Right hindlimb (tissue), 1 donor: ENCODE measurements around the gene KIFAP3.
"Not testable (repeated sequence)": the region's sequence is repeated elsewhere in the genome, so short reads cannot be mapped to it uniquely, and the experiment has no call there.

Experiments used
- DNase-seq: peaks from one replicate; pipeline ENCODE4 v3.0.0-alpha.2; 2018

Gene KIFAP3

DNA sequence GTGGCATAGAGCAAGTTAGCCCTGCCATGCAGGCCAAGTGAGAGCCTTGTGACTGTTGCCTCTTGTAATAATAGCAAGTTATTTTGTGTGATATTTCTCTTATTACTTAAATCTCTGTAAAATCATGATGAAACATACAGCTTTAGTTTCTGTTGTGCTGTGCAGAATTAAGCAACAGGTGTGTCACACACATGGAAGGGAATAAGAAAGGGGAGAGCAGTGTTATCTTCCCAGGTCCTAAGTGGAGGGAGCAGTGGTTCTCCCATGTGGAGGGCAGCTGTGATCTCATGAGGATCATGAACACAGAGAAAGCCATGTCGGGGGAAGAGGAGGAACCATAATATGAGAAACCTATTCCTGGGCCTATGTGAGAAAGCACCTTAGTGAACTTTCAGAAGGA, 155.6 kb downstream of the KIFAP3 start:
- no peak for DNase-seq

DNA sequence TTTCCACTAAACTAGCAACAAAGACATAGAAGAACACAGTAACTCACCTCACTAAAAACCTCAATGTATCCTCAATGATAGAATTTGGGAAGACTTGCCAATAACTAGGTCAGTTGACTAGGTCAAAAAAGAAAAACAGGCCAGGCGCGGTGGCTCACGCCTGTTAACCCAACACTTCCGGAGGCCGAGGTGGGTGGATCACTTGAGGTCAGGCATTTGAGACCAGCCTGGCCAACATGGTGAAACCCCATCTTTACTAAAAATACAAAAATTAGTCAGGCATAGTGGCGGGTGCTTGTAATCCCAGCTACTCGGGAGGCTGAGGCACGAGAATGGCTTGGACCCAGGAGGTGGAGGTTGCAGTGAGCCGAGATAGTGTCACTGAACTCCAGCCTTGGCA, 156.3 kb downstream of the KIFAP3 start:
- DNase-seq: not testable (repeated sequence)

DNA sequence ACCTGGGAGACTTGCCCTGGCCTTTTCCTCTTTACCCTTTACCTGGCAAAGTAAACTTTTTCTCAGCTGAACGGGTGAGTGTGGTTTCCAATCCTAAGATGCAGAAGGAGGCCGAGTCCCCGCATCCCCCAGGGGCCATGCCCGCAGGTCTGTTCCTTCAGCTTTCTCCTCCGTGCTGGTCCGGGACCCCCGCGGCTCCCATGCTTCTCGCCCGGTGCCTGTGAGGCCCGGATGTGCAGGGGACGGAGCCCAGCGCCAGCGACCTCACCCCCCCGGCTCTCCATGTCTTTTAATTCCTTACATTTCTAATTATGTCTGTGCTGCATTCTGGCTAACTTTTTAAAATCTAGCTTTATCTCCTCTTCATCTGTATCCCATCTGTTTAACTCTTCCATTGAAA, 159.3 kb downstream of the KIFAP3 start:
- no peak for DNase-seq

DNA sequence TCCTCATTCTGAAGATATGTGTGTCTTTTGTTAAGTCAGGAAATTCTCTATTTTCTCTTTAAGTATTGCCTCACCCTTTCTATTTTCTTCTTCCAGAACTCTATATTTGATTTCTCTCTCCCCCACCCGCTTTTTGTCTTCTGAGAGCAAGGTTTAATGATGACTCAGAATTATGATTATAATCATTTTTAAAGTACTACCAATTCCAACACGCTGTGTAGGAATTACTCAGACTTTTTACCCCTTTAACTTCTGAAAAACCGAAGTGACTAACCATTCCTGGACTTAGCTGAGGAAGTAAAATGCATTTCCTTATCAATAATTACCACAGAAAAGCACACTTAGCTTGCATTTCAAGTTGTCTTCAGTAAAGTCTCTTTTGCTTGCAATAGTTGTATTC, 160.0 kb downstream of the KIFAP3 start:
- no peak for DNase-seq

DNA sequence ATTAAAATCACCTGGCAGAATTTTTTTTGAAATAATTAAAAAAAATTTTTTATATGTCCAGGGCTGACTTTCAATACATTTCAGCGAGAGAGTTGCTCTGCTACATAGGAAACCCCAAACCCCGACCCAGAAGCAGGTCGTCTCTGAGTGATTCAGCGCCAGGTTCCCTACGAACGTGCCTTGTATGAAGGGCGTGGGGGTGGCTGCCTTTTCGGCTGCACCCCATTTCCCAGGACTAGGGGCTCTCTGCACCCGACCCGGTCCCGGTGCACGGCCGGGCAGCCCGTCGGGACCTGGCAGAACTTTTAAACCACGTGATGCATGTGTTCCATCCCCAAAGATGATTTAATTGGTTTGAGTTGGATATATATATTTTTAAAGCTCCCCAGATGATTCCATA, 165.0 kb downstream of the KIFAP3 start:
- DNase-seq: no peak

DNA sequence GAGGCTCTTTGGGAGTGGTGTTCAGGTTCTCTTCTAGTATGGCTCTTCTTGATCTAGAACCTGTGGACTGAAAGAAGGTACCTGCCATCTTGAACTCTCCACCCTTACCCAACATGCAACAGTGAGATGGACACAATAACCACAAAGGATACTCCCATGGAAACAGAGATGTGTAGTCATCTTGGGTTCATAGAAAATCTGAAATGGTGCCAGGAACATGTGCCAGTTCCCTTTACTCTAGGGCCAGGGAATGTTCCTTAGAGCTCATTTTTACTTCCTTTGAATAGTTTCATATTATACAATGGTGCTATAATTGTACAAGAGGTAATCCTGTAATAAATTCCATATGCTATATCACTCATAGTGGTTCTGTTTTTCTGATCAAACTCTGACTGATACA, 167.6 kb downstream of the KIFAP3 start:
- DNase-seq: no peak

DNA sequence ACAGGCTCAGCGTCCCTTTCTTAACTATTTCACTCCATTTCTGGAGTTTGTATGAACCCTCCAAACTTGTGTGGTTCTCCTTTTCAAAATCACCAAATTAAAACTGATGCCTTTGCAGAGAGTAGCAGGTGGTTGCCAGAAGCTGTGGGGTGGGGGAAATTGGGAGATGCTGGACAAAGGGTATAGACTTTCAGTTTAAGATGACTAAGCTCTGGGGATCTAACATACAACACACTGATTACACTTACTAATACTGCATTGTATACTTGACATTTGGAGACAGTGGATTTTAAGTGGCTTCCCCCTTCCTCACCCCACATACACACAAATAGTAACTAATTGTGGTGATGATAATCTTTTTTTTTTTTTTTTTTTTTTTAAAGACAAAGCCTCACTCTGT, 169.7 kb downstream of the KIFAP3 start:
- DNase-seq: no peak

DNA sequence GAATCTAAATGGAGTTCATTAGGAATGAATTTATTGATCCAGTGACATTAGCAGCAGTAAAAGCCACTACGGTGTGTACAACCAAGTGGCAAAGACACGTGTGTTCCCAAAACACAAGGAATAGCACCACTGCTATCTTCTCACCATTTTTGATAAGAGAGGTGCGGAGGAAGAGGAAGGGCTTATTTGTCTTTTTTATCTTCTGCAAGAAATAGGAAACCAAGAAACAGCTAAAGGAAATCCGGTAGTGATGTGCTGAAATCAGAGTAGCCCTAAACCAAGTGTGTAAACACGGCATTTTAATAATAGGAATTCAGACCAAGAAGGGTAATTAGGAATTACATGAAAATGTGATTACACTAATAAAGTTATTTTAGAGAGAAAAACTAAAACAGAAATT, 171.7 kb downstream of the KIFAP3 start:
- no peak for DNase-seq

DNA sequence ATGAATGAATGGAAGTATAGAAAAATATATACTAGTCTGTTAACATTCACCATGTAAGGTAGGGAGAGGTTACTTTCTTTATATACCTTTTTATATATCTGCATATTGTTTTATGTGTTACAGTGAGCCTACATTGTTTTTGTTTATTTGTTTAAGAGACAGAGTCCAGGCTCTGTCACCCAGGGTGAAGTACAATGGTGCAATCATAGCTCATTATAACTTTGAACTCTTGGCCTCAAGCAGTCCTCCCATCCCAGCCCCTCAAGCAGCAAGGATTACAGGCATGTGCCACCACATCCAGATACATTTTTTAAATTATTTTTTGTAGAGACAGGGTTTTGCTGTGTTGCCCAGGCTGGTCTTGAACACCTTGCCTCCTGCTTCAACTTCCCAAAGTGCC, 173.4 kb downstream of the KIFAP3 start:
- no peak for DNase-seq

DNA sequence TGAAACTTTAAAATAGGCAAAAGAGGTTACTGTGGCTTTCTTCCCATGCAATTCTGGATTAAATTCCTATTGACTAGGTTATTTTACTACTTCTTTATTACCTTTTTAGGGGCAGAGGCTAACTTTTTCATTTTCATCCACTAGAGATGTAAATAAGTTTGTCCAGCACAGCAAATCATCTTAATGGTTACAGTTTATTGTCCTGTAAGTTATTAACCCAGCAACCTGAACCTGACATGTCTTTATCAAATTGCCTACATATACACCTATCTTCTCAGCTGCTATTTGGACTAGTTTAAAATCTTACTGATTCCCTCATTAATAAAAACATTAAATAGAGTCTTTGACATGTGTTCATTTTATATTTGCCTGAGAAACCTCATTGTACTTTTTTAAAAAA, 173.9 kb downstream of the KIFAP3 start:
- no peak for DNase-seq

DNA sequence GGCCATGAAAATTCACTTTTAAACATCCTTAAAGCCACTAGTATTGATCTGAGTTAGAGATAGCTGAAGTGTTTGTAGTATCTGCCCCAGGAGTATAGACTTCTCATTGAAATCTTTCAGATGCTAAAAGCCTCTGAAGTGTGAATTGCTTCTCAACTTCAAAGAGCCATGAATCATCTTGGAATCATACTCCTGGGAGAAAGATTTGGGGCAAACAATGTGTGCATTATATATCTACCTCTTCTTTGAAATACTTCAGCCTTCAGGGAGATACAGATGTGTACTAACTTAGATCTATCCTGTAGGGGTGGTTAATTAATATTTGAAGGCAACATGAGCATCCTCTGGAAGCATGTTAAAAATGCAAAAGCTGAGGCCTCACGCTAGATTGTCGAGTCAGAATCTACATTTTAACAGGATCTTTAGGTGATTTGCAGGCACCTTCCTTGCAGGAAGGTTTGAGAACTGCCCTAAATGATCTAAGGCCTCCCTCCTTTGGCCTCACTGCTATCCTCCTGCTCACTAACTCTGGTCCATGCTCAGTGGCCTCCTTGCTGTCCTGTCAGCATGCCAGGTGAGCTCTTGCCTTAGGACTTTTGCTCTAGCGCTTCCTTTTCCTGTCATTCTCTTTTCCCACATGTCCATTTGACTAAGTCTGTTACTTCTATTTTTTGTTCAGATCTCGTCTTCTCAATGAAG, 174.8 kb downstream of the KIFAP3 start:
- DNase-seq: no peak

DNA sequence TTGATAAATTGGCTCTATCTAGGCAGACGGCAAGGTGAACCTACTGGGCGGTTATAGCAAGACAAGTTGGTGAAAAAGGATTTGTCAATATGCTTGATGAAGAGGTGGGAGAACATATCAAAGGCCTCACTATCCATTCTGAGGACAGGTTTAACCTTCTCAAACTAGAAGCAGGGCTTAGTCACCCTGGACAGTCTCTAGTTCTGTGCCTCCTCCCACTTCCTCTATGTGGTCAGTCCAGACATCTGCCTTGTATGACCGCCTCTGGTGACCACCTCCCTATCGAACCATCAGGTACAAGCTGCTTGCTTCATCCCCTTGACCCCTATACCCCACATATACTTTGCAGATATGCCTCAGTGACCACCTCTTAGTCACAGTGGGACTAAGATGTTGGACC, 178.5 kb downstream of the KIFAP3 start:
- no peak for DNase-seq

DNA sequence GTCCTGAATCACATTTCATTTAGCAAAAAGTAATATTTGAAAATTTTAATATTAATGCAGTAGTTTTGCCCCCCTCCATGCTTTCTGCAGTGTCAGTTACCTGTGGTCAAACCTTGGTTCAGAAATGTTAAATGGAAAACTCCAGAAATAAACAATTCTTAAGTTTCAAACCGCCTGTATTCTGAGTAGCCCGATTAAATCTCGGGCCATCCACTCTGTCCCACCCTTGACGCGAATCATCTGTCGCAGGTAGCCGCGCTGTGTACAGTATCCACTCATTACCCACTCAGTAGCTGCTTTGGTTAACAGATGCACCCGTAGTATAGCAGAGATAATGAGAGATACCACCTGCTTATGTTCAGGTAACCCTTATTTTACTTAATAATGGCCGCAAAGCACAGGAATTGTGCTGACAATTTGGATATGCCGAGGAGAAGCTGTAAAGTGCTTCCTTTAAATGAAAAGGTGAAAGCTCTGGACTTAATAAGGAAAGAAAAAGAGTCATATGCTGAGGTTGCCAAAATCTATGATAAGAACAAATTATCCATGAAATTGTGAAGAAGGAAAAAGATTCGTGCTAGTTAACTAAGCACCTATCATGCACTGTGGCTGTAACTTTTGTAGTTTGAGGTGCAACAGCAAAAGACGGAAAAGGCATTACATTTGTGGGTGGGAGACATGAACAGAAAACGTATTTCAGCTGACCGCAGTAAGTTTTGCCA, 179.9 kb downstream of the KIFAP3 start:
- no peak for DNase-seq

DNA sequence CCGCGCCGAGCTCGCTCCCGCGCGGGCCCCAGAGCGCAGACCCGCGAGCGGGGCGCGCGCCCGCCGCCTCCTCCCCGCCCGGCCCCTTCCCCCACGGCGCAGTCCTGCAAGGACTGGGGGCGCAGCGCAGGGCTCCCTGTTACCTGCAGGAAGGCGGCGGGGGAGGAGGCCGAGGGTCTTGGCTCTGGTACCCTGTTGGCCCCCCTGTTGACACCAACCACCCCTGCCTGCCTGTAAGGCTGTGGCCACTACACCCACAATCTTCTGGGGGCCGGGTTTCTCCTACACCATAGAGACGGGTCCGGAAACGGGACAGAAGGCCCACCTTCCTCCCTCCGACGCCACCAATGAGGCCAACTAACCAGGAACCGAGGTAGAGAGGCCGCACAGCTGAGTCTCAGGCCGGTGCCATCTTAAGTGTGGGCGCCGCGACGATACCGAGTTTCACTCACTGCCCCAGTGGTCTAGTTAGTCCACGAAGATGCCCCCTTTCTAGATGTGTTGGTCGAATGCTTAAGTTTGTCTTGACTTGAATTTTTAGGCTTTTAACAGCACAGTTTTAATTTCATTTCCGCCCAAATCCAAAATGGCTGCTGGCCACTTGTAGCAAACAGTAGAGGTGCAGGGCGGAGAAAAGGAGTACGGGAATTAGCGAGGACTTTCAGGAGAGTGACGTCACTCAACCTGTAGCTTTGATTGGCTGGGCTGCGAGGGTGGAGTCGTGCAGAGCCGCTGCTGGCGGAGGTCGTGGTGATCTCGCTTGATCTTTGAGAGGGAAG, 180.7 kb downstream of the KIFAP3 start, which contains the start of gene SCYL3:
Gene SCYL3, minus strand, starts transcription at position 252 of the 779 bp plus-strand sequence. CDS start 5,056 bp downstream, outside the sequence.
- peak; percentile 97 for DNase-seq

DNA sequence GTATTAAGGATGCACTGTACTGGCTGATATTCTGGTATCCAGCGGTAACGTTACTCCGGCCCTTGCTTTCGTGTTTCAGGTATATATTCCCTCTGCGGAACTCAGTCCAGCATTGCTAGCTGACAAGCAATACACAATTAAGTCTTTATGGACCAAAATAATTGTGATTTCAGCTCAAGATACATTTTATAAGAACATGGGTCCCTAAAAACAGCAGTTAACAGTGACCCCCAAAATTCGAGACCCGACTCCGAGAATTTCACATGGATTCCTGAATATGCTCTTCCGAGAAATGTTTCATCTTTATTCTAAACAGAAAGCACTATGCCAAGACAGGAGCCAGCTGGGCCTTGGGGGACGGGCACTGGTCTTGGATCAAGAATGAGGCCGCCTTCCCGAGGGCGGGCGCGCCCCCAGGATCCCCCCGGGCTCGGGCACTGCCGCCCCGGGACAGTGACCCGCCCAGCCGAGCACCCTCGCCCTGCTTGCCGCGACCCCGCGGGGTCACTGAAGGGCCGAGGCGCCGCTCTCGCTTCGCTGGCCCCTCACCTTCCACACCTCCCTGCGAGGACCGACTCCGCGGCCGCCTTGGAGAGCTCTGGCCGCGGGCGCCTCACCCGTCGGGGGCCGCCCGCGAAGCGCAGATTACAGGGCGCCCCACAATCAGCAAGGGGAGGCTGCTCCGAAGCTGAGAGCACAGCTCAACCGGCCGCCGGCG, 181.4 kb downstream of the KIFAP3 start:
- DNase-seq: no peak

DNA sequence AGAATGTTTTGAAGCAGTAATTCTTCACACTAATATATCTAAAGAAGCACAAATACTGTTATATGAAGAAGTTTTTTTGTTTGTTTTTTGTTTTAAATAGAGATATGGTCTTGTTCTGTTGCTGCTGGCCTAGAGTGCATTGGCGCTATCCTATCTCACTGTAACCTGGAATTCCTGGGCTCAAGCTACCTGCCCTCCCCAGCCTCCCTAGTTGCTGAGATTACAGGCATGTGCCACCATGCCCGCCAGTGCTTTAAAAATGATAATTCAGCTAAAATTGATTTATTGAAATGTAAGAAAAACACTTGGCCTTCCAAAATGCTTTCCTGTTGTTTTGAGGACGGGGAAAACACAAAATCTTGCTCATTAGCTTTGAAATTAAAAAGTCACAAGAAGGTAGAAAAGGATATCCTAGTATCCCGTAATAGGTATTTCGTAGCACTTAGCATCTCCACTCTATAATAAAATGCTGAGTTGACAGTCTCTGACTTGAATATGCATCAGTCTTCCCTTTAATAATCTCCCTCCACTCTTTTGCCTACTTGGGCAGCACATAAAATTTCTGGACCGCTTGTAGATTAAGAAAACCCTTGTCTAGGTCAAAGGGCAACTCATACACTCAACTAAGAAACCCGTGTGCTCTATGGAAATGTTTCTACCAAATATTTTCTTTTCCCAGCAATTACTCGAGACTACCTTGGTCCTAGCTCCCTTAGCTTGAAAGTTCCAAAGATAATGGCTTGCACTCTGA, 182.1 kb downstream of the KIFAP3 start:
- DNase-seq: no peak

DNA sequence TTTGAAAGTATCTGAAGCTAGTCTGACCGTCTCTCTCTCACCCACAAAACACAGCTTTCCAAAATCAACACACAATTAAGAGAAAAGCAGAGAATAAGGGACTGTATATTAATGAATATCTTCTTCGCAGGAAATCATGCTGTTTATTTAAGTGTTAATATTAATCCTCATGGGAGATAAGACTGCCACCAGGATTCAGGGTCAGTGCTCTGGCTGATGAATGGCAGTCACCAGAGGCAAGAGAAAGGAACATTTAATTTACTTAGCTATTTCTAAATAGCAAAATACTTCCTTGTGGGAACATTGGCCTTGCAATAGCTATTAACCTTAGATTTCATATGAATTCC, 183.0 kb downstream of the KIFAP3 start:
- DNase-seq: no peak

DNA sequence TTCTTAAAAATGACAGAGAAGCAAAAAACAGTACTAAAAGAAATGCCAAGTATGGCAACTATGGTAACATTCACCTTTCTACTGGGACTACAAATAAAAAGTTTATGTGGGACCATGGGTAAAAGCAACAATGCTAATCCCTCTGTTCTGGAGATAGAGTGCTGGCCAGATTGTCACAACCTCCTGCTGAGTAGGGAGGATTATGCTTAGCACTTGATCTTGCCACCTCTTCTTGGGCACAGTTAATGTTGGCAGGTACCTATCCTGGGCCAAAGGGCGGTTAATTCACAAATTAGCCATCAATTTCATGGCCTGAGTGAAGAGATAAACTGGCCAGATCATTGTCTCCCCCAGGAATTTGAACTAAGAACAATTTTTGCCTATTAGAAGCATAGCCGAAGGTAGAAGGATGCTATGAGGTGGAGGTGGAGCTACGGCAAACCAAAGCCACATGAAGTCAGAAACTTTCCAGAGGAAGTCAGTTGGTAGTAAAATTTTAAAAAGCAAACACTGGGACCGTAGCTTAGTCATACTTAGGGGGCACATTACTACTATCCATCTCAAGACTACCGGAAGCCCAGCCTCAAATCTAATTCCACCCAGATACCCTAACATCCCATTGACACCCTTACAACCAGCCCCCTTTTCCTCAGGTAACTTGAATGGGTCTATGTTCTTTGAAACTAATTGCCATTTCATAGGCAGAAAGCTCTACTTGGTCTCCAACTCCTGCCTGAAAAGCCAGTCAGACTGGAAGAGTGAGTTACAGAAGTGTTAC, 183.5 kb downstream of the KIFAP3 start:
- DNase-seq: no peak

DNA sequence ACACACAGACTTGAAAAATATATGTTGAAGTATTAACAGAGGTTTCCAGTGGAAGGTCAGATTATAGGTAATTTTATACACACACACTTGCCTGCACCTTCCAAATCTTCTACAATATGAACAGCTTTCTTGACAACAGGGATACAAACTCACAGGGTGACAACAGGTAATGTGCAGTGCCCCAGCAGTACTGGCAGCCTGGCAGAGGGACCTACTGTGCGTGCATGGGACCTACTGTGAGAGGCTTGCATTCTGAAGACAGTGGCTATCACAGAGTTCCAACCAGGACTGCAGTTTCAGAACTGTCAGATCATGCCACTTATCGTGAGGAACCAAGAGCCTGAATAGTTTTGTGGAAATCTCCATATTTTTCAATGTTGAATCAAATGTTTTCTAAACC, 184.6 kb downstream of the KIFAP3 start:
- DNase-seq: no peak

DNA sequence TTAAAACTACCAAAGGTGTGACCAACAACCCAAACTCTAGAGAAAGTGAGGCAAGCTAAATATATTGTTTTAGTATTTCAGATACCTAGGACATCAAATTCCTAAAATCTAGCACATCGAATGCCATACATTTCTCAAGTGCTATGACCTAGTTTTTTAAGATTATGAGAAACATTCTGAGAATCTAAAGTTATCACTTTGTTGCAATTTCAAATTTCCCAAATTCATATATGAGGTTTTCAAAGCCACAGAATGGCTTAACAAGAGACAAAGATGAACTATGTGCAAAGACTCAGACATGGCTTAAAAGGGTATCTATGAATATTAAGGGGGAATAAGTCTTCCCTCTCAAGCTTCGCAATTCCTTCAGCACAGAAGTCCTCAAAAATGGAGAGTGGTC, 187.6 kb downstream of the KIFAP3 start:
- DNase-seq: no peak

DNA sequence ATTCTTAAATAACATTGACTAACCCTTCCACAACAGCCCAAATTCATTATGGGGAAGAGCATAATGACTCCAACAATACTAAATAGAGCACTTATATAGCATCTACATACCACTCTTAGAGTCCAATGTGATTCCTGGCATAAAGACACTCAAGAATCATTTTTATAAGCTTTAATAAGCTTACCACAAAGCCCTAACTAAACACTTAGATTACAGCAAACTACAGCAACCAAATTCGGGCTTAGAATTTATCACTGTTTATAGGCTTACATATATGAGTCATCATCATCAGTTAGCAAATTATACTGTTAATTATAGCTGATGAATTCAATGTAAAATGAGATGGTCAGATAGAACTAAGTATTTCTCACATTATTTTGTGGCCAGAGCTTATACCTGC, 188.1 kb downstream of the KIFAP3 start:
- DNase-seq: no peak

DNA sequence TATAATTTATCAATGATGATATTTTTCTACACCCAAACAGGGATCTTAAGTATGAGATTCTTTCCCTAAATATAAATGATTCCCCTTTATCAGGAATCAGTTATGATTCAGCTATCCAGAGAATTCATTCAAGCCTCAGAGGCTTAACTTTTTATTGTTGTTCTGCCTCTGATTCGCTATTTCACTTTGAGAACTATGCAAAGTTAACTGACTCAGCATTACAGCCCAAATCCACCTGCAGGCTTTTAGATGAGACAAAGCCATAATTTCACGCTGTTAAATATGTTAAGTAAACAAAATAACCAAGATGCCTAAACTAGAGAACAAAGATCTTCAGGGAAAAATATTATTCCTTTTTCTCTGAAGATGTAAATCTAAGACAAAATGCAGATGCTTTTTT, 189.3 kb downstream of the KIFAP3 start:
- no peak for DNase-seq
